BJ (cell line): ENCODE results near the gene ZNF804B. TPM values are rescaled to one million over a fixed set of nuclear protein-coding genes. Genes with fewer than 3 reads are reported as not detected.

Source experiments
- CTCF ChIA-PET: fragments of 350-600 bp; formaldehyde crosslinking; extraction: SDS; loops from one replicate; lab custom pipeline; 2021; ENCODE audit warnings: antibody characterized with exemption, inconsistent platforms; lab: Yijun Ruan, JAX
- POLR2A ChIA-PET: fragments of 300-600 bp; sonication (Branson Sonifier 250); formaldehyde crosslinking; extraction: SDS; loops from one replicate; lab custom pipeline; 2021; ENCODE audit warnings: antibody characterized with exemption; lab: Charles Lee
- DNase-seq: peaks from one replicate; pipeline ENCODE4 v3.0.0-alpha.2; 2011; ENCODE audit warnings: low read depth
- H3K27me3 ChIP-seq: 2 replicates; pipeline ENCODE4 v1.6.0; 2011; ENCODE audit warnings: low read length; ENCODE audit not compliant: control insufficient read depth, insufficient read depth
- H3K36me3 ChIP-seq: 2 replicates; pipeline ENCODE4 v1.5.1; 2011; ENCODE audit warnings: low read length; ENCODE audit not compliant: control insufficient read depth, insufficient read depth
- H3K4me3 ChIP-seq: 2 replicates; pipeline ENCODE4 v1.5.1; 2011; ENCODE audit warnings: low read depth, mild to moderate bottlenecking, control low read depth, low read length
- CTCF ChIP-seq: IDR thresholded peaks from 2 replicates; pipeline ENCODE4 v1.5.1; 2011; ENCODE audit warnings: low read depth, mild to moderate bottlenecking, control low read depth, inconsistent platforms, low read length, moderate library complexity; ENCODE audit not compliant: insufficient read depth
- polyA plus RNA-seq: library from polyadenylated mRNA; depleted of rRNA; stranded (reverse); fragments of >200 nt; gene quantifications from 2 replicates; pipeline ENCODE4 v1.2.3, GENCODE V29; 2011

ZNF804B gene
- polyA plus RNA-seq, 1 experiment, result not detected

DNA sequence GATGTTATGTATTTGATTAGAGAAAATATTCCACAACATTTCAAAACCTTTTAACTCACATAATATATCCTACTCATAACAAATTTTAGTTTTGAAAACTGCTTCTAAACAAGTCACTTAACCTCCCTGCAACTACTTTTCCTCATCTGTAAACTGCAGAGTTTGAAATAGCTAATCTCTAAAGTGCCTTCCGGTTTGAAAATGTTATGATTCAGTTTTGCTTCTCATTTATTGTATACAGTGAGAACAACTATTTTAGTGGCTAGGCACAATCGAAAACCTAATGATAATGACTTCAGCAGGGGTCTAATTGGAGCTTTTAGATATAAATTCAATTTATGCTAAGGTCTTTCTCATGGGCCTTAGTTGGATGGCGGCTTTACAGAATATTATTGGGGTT is 66.7 kb downstream of the ZNF804B start:
- CTCF ChIA-PET, result no interaction called here
- no peak for TF ChIP-seq CTCF
- DNase-seq, result no peak

GRCh38 chr7:88835147-88835728 is 75.7 kb downstream of the ZNF804B start:
- TF ChIP-seq CTCF, result peak; percentile 21; the same call in 1 of the 2 replicates
- Histone ChIP-seq H3K27me3 (no peaks in the 10 kb centered on the region), H3K36me3 (no peaks in the 10 kb centered on the region), H3K4me3 (no peak overlapping the region)
- POLR2A ChIA-PET, result no interaction called here
- no peak for DNase-seq
- CTCF ChIA-PET, result no interaction called here

More for the DNA sequence above, 66.7 kb downstream of the ZNF804B start:
- H3K4me3 ChIP-seq, result no peak overlapping the region
- no peaks in the 10 kb centered on the region for H3K36me3 ChIP-seq
- no peaks in the 10 kb centered on the region for H3K27me3 ChIP-seq
- POLR2A ChIA-PET, result no interaction called here

DNA sequence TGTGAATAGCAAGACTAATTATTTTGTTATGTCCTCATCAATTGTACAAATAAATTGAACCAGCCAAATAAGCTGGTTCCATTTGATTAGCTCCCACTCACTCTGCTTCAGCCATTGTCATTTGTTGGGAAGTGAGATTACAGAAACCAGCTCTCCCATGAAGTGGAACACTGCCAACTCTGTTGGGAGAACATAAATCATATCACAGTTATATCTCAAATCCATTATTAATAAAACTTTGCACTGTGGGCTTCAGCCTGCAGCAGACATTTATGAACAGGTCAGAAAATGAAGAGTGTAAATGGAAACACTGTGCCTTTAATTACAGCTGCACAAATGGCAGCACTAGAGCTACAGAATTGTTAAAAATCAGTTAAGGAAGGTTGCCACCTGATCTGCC is 82.7 kb downstream of the ZNF804B start:
- no peaks in the 10 kb centered on the region for H3K27me3 ChIP-seq
- ChIA-PET CTCF (no interaction called here), POLR2A (no interaction called here)
- TF ChIP-seq CTCF, result no peak
- DNase-seq, result no peak
- no peak overlapping the region for H3K4me3 ChIP-seq
- no peaks in the 10 kb centered on the region for H3K36me3 ChIP-seq

DNA sequence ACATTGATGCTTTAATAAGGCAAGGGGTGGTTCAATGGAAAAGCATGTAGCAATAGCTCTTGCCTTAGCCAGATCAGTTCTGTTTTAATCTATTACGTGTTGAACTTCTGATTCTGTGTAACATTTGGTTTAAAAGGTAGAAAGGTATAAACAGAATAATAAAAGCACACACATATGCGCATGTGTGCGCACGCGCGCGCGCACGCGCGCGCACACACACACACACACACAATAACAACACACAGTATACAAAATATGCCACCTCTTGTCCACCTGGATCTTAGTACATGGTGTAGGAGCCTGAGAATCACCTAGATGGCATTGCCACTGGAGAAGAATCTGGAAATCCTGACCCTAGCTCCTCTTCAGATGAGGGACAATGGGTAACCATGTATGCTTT is 85.6 kb downstream of the ZNF804B start:
- no peak overlapping the region for H3K4me3 ChIP-seq
- CTCF ChIA-PET, result no interaction called here
- POLR2A ChIA-PET, result no interaction called here
- no peaks in the 10 kb centered on the region for H3K36me3 ChIP-seq
- DNase-seq, result no peak
- no peaks in the 10 kb centered on the region for H3K27me3 ChIP-seq
- TF ChIP-seq CTCF, result no peak

DNA sequence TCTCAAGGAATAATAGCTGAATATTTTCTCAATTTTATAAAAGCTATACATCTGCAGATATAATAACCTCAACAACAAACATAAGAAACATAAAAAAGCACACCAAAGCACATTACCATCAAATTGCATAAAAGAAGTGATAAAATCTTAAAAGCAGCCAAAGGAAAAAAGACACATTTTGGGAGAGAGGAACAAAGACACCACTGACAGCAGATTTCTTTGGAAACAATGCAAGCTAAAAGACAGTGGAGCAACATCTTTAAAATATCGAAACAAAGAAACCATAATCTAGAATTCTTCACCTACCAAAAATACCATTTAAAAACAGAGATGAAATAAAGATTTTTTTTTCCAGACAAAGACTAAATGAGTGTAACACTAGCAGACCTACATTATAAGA is 91.7 kb downstream of the ZNF804B start:
- H3K4me3 ChIP-seq, result no peak overlapping the region
- TF ChIP-seq CTCF, result no peak
- no peak for DNase-seq
- H3K27me3 ChIP-seq, result no peaks in the 10 kb centered on the region
- ChIA-PET POLR2A (no interaction called here), CTCF (no interaction called here)
- no peaks in the 10 kb centered on the region for H3K36me3 ChIP-seq
